Heart right ventricle (tissue), 16 donors: ENCODE results near the gene RPS18. TPM values are rescaled to one million over a fixed set of nuclear protein-coding genes. Genes with fewer than 3 reads are reported as not detected.

Experiments used
- ATAC-seq, 8 donors: fragments of 200-7000 bp; cut with Tn5 transposase; one replicate each; pipeline ENCODE4 v1.9.1; 2020; ENCODE audit warnings: mild to moderate bottlenecking in 8 of 8, moderate library complexity in 8 of 8, moderate number of reproducible peaks in 1 of 8
- DNase-seq, 2 donors: peaks; one replicate each; pipeline ENCODE4 v3.0.0-alpha.2; 2020
- H3K27ac ChIP-seq, 10 donors: fragments of 200-600 bp; sonication (generic) in 2 of 10; one replicate each; pipeline versions ENCODE4 v1.5.0 to v1.8.0; 2020 to 2022; ENCODE audit warnings: mild to moderate bottlenecking in 3 of 10
- H3K27me3 ChIP-seq, 7 donors: fragments of 200-600 bp; one replicate each; pipeline ENCODE4 v1.8.0; 2021 to 2022; ENCODE audit warnings: mild to moderate bottlenecking in 2 of 7
- H3K36me3 ChIP-seq, 9 donors: fragments of 200-600 bp; sonication (generic) in 1 of 9; one replicate each; pipeline versions ENCODE4 v1.5.0 to v1.8.0; 2020 to 2022; ENCODE audit warnings: mild to moderate bottlenecking in 2 of 9
- H3K4me1 ChIP-seq, 9 donors: fragments of 200-600 bp; sonication (generic) in 1 of 9; one replicate each; pipeline versions ENCODE4 v1.5.0 to v1.8.0; 2020 to 2022; ENCODE audit warnings: mild to moderate bottlenecking in 4 of 9
- H3K4me3 ChIP-seq, 10 donors: fragments of 200-600 bp; sonication (generic) in 2 of 10; one replicate each; pipeline versions ENCODE4 v1.5.0 to v1.8.0; 2020 to 2022; ENCODE audit warnings: mild to moderate bottlenecking in 7 of 10, moderate library complexity in 2 of 10
- H3K9me3 ChIP-seq, 11 donors: fragments of 200-600 bp in 10 of 11; sonication (generic) in 2 of 11; one replicate each; pipeline versions ENCODE4 v1.5.0 to v1.8.0; 2013 to 2022; ENCODE audit warnings: mild to moderate bottlenecking in 2 of 11, control low read depth in 1 of 11, moderate library complexity in 1 of 11
- CTCF ChIP-seq, 9 donors: fragments of 200-600 bp; sonication (generic) in 2 of 9; IDR thresholded peaks; one replicate each; pipeline versions ENCODE4 v1.5.0 to v1.8.0; 2021 to 2022; ENCODE audit warnings: antibody characterized with exemption in 9 of 9, mild to moderate bottlenecking in 5 of 9, moderate library complexity in 1 of 9
- WGBS, 2 donors: extraction: QIAGEN DNeasy Blood & Tissue Kit; methylation state at CpG; one replicate each; pipeline ENCODE4 v1.1.7; 2013; ENCODE audit warnings: inconsistent platforms in 1 of 2; 5-methylcytosine and 5-hydroxymethylcytosine counted together
- intact Hi-C, 10 donors: fragments of 100-400 bp; cut with DNase I; formaldehyde crosslinking; loops; one replicate each; pipeline versions ENCODE4 v1.11.1 to v1.14.2; 2022
- polyA plus RNA-seq, 2 donors: library from polyadenylated mRNA; stranded (reverse); fragments of 200-250 nt; gene quantifications; one replicate each; pipeline ENCODE4 v1.2.3, GENCODE V29; 2013
- total RNA-seq, 10 donors: library from RNA; stranded (reverse); fragmentation: NEBNext Ultra II Directional in 3 of 10; extraction: Animal tissue kit (Norgen Biotek cat#: 25700) in 3 of 10; gene quantifications; one replicate each; pipeline versions ENCODE4 v1.2.1 to v1.2.4, GENCODE V29; 2021 to 2023
- donor health status: Arrhythmogenic right ventricular cardiomyopathy.
- donor health status: ischemic (EF 13 %, LVEDD 7.1; RV severe dilation, severe dysfunction).
- donor health status: healthy with polysubstance abuse.
- donor health status: DM: no; HTN: yes; CAD: no.
- donor health status: DM: no; HTN: no; CAD: no.
- donor health status: ischemic (EF 25% LVEDD 6.9; RV normal size, moderate dysfunction).
- donor health status: ischemic (EF 25% LVEDD 5.7; RV mildly dilated, moderate dysfunction).
- donor health status: healthy.
- donor health status: DM: yes; HTN: yes; CAD: no.
- donor health status: Ischemic cardiomyopathy.
- donor health status: ischemic (EF 35%, LVEDD 5.7; RV mildly dilated, moderate dysfunction).
- donor health status: nonischemic (EF 11% LVEDD 7.7; RV severe dilation, severe dysfunction).
- donor health status: DM: yes; HTN: yes; CAD: no.
- donor health status: PGD.
- donor health status: ischemic (EF 29% LVEDD 5.4; RV normal size, mild dysfunction).
- donor health status: nonischemic (EF 23%, LVEDD 6.1; RV moderate dilation, normal function).

Gene RPS18
- total and polyA plus RNA-seq, 12 donors = 767 to 4,398 (median 902) TPM

- Histone ChIP-seq H3K9me3 (no peaks in the 10 kb centered on the region), H3K4me3 (no peak overlapping the region), H3K4me1 (peaks cover 3 to 46% (median 22%) of the 10 kb centered on the region in 9 donors), H3K27me3 (no peaks in the 10 kb centered on the region), H3K27ac (no peak overlapping the region), H3K36me3 (peaks cover 0 to 88% (median 16%) of the 10 kb centered on the region in 9 donors)
- no peak for TF ChIP-seq CTCF (IDR thresholded peaks at IDR 0.05)
- 88 to 89% methylated on average over 16 of the region's 16 CpGs for WGBS, 2 donors
- ATAC-seq (no peak), DNase-seq (no peak)
- intact Hi-C loops = no loop called here
Observed at GRCh38 chr6:33304216-33304615, 32.3 kb downstream of the RPS18 start.

GRCh38 chr6:33305052-33305451 is 33.2 kb downstream of the RPS18 start:
- 77 to 85% methylated on average over 8 of the region's 8 CpGs for WGBS, 2 donors
- H3K4me1 ChIP-seq = peaks cover 3 to 44% (median 19%) of the 10 kb centered on the region in 9 donors
- no peak overlapping the region for H3K4me3 ChIP-seq
- H3K36me3 ChIP-seq = peaks cover 0 to 96% (median 16%) of the 10 kb centered on the region in 9 donors
- H3K27me3 ChIP-seq = no peaks in the 10 kb centered on the region
- no peak overlapping the region for H3K27ac ChIP-seq
- DNase-seq (no peak), ATAC-seq (no peak)
- H3K9me3 ChIP-seq = no peaks in the 10 kb centered on the region
- no peak for TF ChIP-seq CTCF (IDR thresholded peaks at IDR 0.05)
- intact Hi-C loops = no loop called here

- Histone ChIP-seq H3K27me3 (no peaks in the 10 kb centered on the region), H3K27ac (no peak overlapping the region), H3K4me1 (peaks cover 0 to 41% (median 8%) of the 10 kb centered on the region in 9 donors), H3K36me3 (peaks cover 0 to 100% (median 23%) of the 10 kb centered on the region in 9 donors), H3K9me3 (no peaks in the 10 kb centered on the region), H3K4me3 (no peak overlapping the region)
- intact Hi-C loops = no loop called here
- ATAC-seq = no peak
- 87 to 89% methylated on average over 4 of the region's 4 CpGs for WGBS, 2 donors
- no peak for DNase-seq
- no peak for TF ChIP-seq CTCF (IDR thresholded peaks at IDR 0.05)
Observed at GRCh38 chr6:33306356-33306755, 34.5 kb downstream of the RPS18 start.

GRCh38 chr6:33312361-33313104 is 40.7 kb downstream of the RPS18 start:
- Histone ChIP-seq H3K27me3 (no peaks in the 10 kb centered on the region), H3K4me1 (peaks cover 12 to 55% (median 44%) of the 10 kb centered on the region in 9 donors), H3K27ac (peak overlapping the region; percentile 93 to 100 (median 98)), H3K4me3 (peak overlapping the region; percentile 78 to 99 (median 90)), H3K36me3 (peaks cover 0 to 53% (median 7%) of the 10 kb centered on the region in 9 donors), H3K9me3 (no peaks in the 10 kb centered on the region)
- intact Hi-C loops = loop anchor here in 2 of 10 donors (2.0 to 10.0 kb wide), 2 partner anchors 14 to 102 kb away; partner anchors contain the start of genes CUTA (in 2 of the 2), PHF1 (in 2 of the 2) and RGL2 (in 1 of the 2)
- peak; percentile 29 to 65 for DNase-seq
- TF ChIP-seq CTCF (IDR thresholded peaks at IDR 0.05) = no peak
- 7% methylated on average over 29 of the region's 29 CpGs for WGBS, 2 donors
- peak in 6 of 8 donors; percentile 1 to 14 (median 9) for ATAC-seq
